ENCODE results near the gene NLRC5.
"Not testable (repeated sequence)": the region's sequence is repeated elsewhere in the genome, so short reads cannot be mapped to it uniquely, and the experiment has no call there.

The NLRC5 gene

DNA sequence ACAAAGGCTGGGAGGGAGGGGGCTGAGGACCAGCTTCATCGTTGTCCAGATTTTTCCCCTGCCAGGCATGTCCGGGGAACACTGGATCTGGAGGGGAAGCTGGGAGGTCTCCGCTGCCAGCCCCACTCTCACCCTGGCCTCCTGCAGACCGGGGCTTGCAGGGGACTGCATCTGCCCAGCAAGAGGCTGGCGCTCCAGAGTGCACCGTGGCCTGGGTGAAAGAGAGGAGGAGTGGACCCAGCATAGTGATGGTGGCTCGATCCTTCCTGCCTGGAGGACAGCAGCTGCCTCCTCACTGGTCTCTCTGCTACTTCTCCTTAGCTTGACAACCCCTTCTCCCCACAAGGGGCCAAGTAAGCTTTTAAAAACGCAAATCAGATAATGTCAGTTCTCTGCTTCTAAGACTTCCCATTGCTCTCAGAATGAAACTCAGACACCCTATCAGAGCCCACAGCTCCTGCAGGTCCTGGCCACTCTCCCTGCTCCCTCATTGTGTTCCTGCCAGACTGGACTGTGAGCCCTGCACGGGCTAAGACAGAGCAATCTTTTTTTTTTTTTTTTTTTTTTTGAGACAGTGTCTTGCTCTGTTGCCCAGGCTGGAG lies 118.1 kb downstream of the NLRC5 start:
- peak; percentile 51 for DNase-seq

DNA sequence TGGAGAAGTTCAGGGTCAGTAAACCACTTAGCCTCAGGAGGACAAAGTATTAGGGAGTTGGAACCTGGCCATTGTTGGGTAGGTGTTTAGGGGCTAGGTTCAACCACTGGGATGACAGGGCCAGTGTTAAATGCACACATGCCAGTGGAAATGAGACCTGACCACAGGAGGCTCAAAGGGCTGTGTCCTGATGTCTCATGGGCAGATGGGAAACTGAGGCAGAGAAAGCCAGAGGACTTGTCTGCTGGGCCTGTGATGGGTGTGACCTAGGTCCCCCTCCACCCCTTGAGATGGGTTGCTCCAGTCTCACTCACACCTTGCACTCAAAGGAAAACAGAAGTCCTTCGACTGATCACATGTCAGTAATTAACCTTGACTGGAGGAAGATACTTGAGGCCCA lies 119.1 kb downstream of the NLRC5 start:
- DNase-seq, result no peak

DNA sequence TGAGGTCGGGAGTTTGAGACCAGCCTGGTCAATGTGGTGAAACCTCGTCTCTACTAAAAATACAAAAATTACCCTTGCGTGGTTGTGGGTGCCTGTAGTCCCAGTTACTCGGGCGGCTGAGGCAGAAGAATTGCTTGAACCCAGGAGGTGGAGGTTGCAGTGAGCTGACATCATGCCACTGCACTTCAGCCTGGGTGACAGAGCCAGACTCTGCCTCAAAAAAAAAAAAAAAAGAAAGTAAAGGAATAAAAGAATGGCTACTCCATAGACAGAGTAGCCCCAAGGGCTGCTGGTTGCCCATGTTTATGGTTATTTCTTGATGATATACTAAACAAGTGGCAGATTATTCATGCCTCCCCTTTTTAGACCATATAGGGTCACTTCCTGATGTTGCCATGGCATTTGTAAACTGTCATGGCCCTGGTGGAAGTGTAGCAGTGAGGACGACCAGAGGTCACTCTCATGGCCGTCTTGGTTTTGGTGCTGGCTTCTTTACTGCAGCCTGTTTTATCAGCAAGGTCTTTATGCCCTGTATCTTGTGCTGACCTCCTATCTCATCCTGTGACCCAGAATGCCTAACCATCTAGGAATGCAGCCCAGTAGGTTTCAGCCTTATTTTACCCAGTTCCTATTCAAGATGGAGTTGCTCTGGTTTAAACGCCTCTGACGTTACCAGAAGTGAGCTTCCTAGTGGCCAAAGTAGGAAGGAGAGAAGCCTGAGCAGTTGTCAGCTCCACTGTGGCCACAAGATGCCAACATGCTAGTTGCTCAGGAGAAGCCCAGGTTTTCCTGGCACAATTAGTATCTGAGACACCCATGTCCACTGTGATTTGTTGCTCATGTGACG lies 120.1 kb downstream of the NLRC5 start:
- DNase-seq, result not testable (repeated sequence)

DNA sequence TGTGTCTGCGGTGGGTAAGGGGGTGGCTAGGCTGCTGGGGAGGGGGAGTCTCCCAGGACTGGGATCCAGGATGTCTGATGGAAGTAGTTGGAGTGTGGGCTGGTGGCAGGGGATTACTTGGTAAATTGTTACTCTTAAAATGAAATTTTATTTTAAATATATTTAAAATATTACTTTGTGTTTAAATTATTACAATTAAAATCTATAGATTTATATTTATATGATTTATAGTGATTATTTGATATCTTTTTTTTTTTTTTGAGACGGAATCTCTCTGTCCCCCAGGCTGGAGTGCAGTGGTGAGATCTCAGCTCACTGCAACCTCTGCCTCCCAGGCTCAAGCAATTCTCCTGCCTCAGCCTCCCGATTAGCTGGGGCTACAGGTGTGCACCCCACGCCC lies 121.6 kb downstream of the NLRC5 start:
- no peak for DNase-seq

DNA sequence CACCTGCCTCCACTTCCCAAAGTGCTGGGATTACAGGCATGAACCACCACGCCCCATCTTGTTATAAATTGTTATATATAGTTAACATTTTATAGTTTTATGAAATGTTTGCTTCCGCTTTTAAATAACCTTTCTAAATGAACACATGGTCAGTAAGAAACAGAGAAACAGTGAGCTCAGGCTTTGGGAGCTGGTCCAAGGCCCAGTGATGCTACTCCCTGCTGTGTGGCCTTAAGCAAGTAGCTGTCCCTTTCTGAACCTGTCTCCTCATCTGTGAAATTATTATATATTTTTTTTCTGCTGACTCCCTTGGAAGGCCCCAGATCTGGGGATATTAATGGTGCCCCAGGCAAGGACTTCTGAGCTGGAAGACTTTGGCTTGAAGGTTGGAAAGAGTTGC lies 122.1 kb downstream of the NLRC5 start:
- no peak for DNase-seq

DNA sequence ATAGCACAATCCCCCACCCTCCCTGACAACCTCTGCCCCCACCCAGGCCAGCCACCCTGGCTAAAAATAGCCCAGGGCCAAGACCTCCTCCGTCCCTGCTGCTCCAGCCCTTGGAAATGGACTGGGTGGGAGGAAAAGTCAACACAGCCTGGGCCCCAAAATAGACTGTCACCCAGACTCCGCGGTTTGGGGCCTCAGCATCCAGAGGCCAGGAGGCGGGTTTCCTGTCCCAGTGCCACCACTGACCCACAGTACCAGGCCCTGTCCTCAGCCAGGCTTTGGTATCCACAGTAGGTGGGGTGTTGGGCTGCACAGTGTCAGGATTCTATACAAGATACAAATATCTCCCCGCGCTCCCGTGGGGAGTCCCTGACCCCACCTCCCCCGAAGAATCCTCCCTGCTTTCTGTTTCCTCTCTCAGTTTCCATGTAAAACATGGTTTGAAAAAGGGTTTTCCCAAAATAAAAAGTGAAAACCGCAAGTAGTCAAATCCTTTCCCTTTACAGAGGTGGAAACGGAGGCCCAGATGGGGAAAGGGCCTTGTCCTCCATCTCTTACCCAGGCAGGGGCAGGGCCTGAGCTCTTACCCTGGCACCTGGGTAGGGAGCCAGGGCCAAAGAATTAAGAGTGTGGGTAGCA lies 123.2 kb downstream of the NLRC5 start:
- DNase-seq, result no peak

DNA sequence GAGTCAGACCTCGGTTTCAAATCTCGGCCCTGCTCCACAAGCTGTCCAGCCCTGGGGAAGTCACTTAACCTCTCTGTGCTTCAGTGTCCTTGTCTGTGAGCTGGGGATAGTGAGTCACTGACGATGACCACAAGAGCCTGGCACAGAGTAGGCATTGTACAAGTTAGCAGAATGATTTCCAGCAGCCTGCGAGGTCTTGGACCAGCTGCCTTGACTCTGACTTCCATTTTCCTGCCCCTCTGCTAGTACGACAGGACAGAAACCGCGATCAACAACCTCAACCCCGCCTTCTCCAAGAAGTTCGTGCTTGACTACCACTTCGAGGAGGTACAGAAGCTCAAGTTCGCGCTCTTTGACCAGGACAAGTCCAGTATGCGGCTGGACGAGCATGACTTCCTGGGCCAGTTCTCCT lies 123.7 kb downstream of the NLRC5 start:
- DNase-seq, result no peak

DNA sequence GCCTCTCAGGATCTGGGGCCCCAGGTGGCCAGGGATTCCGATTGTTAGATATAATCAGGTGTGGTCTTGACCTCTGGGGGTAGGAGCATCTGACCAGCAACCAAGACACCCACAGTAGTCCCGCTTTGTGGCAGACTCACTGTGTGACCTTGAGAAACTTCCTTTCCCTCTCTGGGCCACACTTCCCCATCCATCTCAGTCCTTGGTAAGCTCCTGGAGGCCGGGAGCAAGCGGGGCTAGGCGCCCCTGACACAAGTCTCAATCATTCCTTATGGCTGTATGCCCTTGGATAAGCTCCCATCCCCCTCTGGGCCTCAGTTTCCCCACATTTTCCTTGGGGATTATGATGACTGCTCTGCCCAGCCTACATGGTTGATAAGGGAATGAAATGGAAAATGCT lies 124.3 kb downstream of the NLRC5 start:
- no peak for DNase-seq

DNA sequence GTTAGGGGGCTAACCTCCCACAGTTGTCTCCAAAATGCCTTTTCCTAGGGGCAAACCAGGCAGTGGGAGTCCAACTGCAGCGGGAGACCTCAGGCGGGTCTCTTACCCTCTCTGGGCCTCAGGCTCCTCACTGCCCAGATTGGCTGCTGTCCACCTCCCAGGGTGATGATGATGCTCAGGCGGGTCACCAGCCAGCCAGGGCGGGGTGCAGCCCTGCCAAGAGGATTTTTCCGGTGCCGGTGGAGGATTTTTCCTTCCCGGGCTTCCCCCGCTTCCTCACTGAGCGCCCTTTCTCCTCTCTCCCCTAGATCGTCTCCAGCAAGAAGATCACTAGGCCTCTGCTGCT lies 125.8 kb downstream of the NLRC5 start:
- no peak for DNase-seq

DNA sequence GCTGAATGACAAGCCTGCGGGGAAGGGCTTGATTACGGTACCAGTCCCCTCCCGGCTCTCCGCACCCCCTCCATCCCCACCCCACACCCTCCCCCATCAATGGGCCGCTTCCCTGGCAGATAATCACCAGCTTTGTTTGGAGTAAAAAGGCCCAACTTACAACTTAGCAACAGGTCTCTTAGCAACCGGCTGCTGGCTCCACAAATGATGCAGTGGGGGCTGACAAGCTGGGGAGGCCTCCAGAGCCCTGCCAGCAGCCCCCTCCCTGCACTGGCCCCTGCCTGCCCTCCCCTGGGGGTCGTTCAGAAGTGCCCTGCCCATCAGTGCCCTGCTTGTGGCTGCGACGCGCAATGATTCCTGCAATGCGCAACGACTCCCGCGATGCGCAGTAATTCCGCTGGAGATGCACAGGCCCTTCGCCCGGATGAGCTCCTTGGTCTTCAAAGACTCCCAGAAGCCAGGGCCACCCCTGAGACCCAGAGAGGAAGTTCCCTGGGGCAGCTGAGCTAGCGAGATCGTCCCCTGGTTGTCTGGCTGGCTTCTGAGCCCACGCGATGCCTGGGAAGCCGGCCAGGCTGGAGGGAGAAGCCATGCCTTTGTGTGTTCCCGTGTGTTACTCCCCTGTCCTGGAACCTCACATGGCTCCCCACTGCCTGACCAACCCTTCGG lies 126.3 kb downstream of the NLRC5 start:
- DNase-seq, result peak; percentile 35

DNA sequence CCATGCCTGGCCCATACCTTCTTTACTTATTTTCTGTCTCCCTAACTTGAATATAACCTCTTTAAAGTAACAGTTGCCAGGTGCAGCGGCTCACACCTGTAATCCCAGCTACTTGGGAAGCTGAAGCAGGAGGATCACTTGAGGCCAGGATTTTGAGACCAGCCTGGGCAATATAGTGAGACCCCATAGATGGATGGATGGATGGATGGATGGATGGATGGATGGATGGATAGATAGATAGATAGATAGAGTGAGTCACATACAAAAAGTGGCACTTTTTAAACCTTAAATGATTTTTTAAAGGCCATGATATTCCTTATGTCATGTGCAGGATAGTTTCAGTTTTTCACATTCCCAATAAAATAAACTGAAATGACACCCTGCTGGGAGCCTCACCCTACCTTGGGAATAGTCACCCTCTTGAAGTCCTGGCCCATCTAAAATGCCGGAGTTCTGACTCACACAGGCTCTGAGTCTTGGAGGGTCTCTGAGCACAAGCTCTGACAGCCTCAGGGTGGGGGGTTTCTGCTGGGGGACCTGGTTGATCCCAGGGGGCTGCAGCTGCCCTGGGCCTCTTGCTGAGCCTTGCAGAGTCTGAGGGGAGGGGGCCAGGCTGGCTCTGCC lies 129.2 kb downstream of the NLRC5 start:
- no peak for DNase-seq

DNA sequence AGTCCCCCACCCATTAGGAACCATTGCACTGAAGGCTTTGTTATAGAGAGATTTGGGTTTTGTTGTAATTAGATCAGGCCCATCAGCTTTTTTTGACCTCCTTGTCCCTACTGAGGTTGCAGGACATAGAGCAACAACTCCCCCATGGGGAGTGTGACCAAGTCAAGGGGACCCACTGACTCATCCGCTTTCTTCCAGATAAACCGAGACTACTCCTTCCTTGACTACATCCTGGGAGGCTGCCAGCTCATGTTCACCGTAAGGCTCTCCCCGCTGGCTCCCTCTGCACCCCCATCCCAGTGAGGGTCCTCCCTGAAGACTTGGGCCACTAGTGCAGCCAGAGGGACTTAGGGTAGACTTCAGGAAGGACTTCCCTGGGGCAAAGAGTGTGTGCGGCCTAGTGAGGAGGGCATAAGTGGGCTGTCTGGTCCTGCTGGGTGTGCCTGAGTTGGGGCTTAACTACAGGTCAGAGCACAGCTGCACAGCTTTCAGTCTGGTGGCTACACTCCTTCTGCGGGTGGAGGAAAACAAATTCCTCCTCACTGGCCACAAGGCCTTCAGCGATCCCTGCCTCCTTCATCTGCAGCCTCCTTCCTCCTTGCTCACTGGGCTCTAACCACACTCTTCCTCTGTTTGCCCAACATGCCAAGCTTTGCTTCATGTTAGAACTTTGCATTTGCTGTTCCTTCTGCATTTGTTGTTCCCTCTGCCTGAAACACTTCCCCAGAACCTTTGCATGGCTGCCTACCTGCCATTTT lies 134.0 kb downstream of the NLRC5 start:
- DNase-seq, result no peak

DNA sequence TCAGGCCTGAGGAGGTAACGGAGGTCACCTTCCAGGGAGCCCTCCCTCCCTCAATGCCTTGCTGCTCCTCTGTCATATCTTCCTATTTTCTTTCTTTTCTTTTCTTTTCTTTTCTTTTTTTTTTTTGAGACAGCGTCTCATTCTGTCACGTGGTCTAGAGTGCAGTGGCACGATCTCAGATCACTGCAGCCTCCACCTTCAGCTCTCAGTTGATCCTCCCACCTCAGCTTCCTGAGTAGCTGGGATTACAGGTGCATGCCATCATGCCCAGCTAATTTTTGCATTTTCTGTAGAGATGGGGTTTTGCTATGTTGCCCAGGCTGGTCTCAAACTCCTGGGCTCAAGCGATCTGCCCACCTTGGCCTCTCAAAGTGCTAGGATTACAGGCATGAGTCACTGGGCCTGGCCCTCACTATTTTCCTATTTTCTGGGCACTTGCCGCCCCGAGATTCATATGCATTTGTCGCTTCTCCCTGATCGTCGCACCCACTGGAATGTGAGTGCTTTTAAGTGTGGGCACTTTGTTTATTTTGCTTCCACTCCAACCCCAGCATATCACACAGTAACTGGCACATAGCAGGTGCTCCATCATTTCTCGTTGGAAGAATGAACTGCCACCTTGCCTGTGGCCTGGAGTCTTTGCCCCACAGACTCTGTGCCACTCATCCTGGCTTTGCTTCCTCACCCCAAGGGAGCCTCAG lies 134.8 kb downstream of the NLRC5 start:
- no peak for DNase-seq

DNA sequence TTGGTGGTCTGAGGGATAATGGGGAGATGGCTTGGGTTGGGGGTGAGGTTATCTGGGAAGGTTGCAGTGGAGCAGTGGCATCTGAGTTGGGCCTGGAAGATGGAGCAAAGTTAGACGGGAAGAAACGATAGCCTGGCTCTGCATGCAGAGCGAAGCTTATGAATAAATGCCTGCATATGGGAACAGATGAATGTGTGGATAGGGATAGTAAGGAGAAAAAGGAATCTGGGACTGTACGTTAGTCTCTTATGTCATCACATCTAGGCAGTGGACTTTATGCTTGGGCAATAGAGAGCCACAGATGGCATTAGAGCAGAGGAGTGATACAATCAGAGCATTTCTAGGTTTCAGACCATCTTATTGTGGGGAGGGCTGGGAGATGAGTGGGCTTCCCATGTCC lies 136.0 kb downstream of the NLRC5 start:
- no peak for DNase-seq

DNA sequence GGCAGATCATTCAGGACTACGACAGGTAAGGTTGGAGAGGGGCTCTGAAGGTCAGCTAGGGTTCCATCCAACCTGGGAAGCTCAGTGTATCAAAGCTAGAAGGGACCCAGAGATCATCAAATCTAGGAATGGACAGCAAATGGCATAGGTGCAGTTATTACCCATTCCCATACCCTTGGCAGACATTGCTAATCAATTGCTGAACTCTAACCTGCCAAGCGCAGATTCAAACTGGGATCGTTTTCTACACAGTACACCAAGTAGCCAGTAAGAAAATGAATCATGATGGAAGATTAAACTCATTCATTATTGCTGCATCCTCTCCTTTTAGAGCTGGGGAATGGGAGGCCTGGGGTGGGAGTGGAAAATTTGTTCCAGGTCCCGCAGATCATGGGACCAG lies 136.6 kb downstream of the NLRC5 start:
- DNase-seq, result no peak

DNA sequence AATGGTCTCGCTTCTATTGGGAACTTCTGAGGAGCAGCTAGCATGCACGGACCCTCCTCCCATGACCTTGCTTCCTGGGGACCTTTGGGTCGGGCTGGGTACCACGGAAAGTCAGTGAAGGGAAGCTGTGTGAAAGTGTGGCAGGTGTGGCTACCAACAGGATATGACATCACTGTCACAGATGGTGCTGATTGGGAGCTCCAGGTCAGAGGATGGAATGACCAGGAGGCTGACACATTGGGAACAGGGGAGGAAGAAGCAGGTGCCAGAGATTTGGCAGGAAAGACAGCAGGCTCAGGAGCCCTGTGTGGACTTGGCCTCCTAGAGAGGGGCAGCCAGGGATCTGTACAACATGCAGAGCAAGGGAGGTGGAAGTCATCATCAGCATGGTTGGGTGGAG lies 137.1 kb downstream of the NLRC5 start:
- no peak for DNase-seq

DNA sequence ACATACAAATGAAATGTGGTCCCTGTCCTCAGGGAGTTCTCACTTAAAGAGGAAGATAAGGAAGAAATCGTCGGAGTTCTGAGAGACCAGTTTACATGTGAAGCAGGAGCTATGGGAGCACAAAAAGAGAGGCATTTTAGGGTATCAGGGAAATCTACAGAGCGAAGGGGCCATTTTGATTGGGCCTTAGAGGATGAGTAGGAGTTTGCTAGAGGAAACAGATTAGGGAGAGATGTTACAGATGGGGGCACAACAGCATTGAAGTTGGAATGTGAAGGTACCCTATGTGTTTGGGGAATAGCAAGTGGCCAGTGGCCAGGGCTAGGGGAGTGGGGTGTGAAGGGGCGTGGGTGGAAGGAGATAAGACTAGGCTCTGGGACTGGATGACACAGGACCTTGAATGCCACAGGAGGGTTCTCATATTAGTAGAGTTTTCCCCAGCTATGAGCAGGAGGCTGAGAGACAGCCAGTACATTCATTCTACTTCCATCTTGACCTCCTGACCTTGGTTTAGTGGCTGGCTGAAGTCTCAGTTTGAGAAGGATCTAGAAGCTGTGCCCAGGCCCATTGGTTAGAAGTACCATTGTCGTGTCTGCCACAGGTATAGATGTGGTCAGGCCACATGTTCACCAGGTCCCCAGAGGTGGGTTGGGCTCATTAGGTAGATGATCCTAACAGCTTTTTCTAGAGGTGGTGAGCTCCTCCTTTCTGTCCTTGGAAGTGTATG lies 137.8 kb downstream of the NLRC5 start:
- no peak for DNase-seq

DNA sequence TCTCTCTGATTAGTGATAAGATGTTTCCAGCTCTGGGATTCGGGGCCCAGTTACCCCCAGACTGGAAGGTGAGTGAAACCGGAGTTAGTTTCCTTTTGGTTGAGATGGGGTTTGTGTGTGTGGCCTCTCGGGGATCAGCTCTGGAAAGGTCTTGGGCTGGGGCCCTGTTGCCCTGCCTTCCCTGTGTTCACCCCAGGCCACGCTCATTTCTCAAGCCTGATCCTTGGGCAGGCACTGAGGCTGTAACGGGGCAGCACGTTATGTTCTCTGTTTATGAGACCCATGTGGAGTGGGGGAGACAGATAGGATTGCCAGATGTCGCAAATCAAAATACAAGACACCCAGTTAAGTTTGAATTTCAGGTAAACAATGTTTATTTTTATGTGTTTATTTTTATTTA lies 138.5 kb downstream of the NLRC5 start:
- DNase-seq, result no peak

DNA sequence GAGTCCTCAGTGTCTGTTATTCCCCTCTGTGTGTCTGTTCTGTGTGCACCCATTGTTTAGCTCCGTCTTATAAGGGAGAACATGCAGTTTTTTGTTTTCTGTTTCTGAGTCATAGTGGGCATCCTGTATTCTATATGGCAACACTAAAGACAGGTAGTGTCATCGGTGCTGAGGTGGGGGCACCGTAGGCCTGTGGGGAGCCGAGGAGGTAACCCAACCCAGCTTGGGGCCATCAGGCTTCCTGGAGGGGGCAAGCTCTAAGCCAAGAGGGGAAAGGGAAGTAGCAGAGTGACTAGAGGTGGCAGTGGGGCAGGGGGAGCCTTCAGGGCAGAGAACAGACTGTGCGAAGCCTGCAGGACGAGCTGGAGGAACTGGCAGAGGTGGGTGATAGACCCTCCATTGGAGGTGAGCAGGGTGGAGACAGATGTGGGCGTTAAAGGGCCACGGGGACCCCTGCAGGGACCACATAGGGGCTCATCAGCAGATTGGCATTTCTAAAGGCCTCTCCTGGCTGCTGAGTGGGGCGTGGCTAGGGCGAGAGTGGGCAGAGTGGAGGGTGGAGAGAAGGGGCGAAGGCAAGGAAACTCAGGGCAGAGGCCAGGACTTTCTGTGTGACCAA lies 139.5 kb downstream of the NLRC5 start:
- no peak for DNase-seq

DNA sequence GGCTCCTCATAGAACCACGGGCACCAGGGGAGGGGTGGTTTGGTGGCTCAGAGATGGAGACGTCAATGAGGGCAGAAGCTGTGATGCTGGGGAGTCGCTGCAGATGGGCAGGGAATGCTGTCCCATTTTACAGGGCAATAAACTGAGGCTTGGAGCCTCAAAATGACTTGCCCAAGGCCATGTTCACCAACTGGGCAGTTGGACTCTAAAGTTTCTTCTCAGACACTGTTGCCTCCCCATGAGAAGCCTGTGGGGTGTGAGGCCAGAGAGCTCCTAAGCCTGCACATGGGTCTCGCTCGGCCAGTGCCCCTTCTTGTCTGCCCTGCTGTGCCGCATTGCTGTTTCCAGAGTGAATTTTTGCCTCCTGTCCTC lies 141.6 kb downstream of the NLRC5 start:
- no peak for DNase-seq

Data from OCI-M1 (cell line).